Measurements from ENCODE around the gene ABLIM1. TPM values are rescaled to one million over a fixed set of nuclear protein-coding genes. Genes with fewer than 3 reads are reported as not detected.

The ABLIM1 gene
- total RNA-seq, 4 donors from 2014 or later: 41.2 to 128 (median 97.3) TPM

DNA sequence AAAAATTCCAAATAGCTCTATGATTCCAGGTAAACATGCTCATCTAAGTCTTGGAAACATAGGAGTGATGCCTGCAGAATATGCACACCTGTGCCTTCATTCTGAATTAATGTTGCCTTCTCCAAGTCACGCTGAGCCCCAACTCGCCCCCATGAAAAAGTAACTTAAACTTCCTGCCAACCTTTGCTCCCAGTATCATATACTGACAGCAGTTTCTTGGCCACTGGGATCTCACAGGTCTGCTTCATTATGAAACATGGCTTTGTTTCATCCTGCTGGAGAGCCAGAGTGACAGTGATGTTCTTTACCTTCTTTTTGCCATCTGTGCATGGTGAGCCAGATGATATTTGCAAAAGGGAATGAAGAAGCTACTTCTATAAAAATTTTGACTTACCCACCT, 34.9 kb downstream of the ABLIM1 start:
- peak overlapping the region; percentile 41 to 75 for H3K27ac ChIP-seq
- peaks cover 0 to 11% of the 10 kb centered on the region in 2 donors for H3K4me1 ChIP-seq
- no peaks in the 10 kb centered on the region for H3K9me3 ChIP-seq
- no peaks in the 10 kb centered on the region for H3K36me3 ChIP-seq
- TF ChIP-seq, protein P1, sequence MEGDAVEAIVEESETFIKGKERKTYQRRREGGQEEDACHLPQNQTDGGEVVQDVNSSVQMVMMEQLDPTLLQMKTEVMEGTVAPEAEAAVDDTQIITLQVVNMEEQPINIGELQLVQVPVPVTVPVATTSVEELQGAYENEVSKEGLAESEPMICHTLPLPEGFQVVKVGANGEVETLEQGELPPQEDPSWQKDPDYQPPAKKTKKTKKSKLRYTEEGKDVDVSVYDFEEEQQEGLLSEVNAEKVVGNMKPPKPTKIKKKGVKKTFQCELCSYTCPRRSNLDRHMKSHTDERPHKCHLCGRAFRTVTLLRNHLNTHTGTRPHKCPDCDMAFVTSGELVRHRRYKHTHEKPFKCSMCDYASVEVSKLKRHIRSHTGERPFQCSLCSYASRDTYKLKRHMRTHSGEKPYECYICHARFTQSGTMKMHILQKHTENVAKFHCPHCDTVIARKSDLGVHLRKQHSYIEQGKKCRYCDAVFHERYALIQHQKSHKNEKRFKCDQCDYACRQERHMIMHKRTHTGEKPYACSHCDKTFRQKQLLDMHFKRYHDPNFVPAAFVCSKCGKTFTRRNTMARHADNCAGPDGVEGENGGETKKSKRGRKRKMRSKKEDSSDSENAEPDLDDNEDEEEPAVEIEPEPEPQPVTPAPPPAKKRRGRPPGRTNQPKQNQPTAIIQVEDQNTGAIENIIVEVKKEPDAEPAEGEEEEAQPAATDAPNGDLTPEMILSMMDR (IDR thresholded peaks at IDR 0.05): no peak
- no peak for TF ChIP-seq POLR2A (IDR thresholded peaks at IDR 0.05)
- no peaks in the 10 kb centered on the region for H3K27me3 ChIP-seq
- no peak for DNase-seq
- no peak overlapping the region for H3K4me3 ChIP-seq
- intact Hi-C loops (cut with DNase I; ENCODE audit: low total_unique reads): no loop called here

DNA sequence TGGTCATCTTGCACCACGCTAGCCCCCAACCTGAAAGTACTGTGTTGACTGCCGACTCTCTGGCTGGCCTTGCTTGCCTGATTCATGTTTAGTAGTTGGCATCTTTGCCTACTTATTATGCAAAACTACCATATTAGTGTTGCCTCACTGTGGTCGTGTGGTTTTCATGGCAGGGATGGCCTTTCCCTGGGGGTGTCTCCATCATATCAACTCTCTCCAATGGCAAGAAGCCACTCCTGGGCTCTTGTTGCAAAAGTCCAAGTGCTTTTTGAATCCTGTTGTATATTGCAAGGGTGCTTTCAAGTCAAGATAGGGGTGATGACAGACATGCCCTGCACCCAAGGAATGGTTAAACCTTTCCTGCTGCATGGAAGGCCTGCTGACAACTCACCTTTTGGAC, 39.4 kb downstream of the ABLIM1 start:
- no peak for TF ChIP-seq POLR2A (IDR thresholded peaks at IDR 0.05)
- TF ChIP-seq, protein P1 (IDR thresholded peaks at IDR 0.05): no peak
- DNase-seq: no peak
- Histone ChIP-seq H3K27ac (no peak overlapping the region), H3K36me3 (no peaks in the 10 kb centered on the region), H3K27me3 (no peaks in the 10 kb centered on the region), H3K4me1 (peaks cover 0 to 11% of the 10 kb centered on the region in 2 donors), H3K9me3 (no peaks in the 10 kb centered on the region), H3K4me3 (no peak overlapping the region)
- intact Hi-C loops (cut with DNase I; ENCODE audit: low total_unique reads): no loop called here

DNA sequence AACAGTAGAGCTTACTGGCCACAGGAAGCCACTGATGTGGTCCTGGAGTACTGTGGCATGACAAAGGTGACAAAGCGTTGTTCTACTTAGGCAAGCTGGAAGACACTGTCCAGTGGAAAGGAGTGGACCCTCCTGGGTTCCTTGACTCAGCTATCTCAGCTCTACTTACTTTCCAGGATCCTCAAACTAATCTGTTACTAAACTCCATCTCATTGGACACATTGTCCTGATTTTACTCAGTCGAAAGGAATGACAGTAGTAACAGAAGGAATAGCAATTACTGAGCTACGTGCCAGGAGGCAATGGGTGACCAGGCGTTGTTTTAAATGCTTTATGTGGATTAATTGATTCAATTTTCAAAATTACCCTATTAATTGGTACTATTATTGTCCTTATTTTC, 41.6 kb downstream of the ABLIM1 start:
- H3K27me3 ChIP-seq: no peaks in the 10 kb centered on the region
- DNase-seq: no peak
- H3K27ac ChIP-seq: no peak overlapping the region
- intact Hi-C loops (cut with DNase I; ENCODE audit: low total_unique reads): no loop called here
- H3K4me1 ChIP-seq: no peaks in the 10 kb centered on the region
- TF ChIP-seq, protein P1 (IDR thresholded peaks at IDR 0.05): no peak
- TF ChIP-seq POLR2A (IDR thresholded peaks at IDR 0.05): no peak
- no peak overlapping the region for H3K4me3 ChIP-seq
- no peaks in the 10 kb centered on the region for H3K36me3 ChIP-seq
- H3K9me3 ChIP-seq: no peaks in the 10 kb centered on the region

DNA sequence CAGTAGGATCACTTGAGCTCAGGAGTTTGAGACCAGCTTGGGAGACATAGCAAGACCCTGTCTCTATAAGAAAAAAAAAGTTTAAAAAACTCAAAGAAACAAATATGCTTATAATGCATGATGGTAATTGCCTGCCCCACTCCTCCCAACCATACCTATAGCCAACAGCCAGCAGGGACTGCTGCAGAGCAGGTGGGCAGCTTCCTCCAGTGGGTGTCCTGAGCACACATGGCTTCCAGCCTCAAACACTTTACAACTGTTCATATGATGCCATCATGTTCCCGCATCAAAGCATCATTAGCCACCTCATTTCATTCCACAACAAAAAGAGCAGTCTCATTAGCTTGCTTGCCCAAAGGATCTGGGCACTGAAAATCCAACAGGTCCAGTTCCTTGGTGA, 42.0 kb downstream of the ABLIM1 start:
- Histone ChIP-seq H3K27me3 (no peaks in the 10 kb centered on the region), H3K4me1 (no peaks in the 10 kb centered on the region), H3K36me3 (no peaks in the 10 kb centered on the region), H3K27ac (no peak overlapping the region), H3K9me3 (no peaks in the 10 kb centered on the region), H3K4me3 (no peak overlapping the region)
- intact Hi-C loops (cut with DNase I; ENCODE audit: low total_unique reads): no loop called here
- TF ChIP-seq, protein P1 (IDR thresholded peaks at IDR 0.05): no peak
- no peak for TF ChIP-seq POLR2A (IDR thresholded peaks at IDR 0.05)
- no peak for DNase-seq

DNA sequence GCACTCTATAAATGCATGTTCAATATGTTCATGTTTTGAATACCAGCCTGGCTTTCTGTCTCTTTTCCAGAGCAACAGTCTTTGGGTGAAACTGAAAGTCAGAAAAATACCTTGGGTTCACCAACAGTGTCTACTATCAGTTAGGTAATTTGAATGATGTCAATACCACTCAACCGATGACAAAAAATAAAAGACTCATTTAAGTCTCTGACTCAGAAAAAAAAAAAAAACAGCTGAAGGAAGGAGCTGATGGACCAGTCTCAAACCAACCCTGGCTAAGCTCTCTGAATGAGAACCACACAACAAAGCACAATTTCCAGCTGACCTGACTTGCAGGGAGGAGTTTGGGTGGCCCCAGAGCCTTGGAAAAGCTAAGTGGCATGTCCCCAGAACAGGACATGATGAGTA, 42.5 kb downstream of the ABLIM1 start:
- Histone ChIP-seq H3K36me3 (no peaks in the 10 kb centered on the region), H3K27ac (no peak overlapping the region), H3K27me3 (no peaks in the 10 kb centered on the region), H3K4me3 (no peak overlapping the region), H3K9me3 (no peaks in the 10 kb centered on the region), H3K4me1 (no peaks in the 10 kb centered on the region)
- TF ChIP-seq POLR2A (IDR thresholded peaks at IDR 0.05): no peak
- TF ChIP-seq, protein P1 (IDR thresholded peaks at IDR 0.05): no peak
- no peak for DNase-seq
- intact Hi-C loops (cut with DNase I; ENCODE audit: low total_unique reads): no loop called here
